Endothelial cell of umbilical vein (primary cell): ENCODE measurements around the gene L1CAM. TPM values are rescaled to one million over a fixed set of nuclear protein-coding genes. Genes with fewer than 3 reads are reported as not detected.

Experiments
- BruUV-seq: library from RNA; stranded (reverse); fragments of 400-500 nt; replicated peaks from 2 replicates; lab custom pipeline; 2021; lab: Mats Ljungman, UMichigan
- CTCF ChIA-PET: fragments of 300-600, 350-600 bp; sonication (Branson Sonifier 250); formaldehyde crosslinking; loops from one replicate; lab custom pipeline; 2021; ENCODE audit warnings: antibody characterized with exemption, inconsistent platforms; lab: Charles Lee
- POLR2A ChIA-PET: fragments of 300-600, 350-600 bp; sonication (Branson Sonifier 250); formaldehyde crosslinking; loops from one replicate; lab custom pipeline; 2021; ENCODE audit warnings: antibody characterized with exemption, inconsistent platforms; lab: Charles Lee
- DNase-seq: peaks from one replicate; pipeline ENCODE4 v3.0.0-alpha.2; 2011; ENCODE audit warnings: low read depth, low spot score
- FAIRE-seq: peaks from 2 replicates; lab custom pipeline; 2011; peaks lifted over from hg19 to GRCh38; lab: Jason Lieb, UNC
- H2AFZ ChIP-seq: 2 replicates; pipeline ENCODE4 v1.6.0; 2012; ENCODE audit warnings: low read depth, low read length, control low read depth, inconsistent platforms
- H3K27ac ChIP-seq: 2 replicates; pipeline ENCODE4 v1.5.1; 2011; ENCODE audit warnings: low read depth, mild to moderate bottlenecking, control low read depth, low read length, moderate library complexity; ENCODE audit not compliant: insufficient read depth
- H3K27me3 ChIP-seq, 2 experiments: 2 replicates each; pipeline versions ENCODE4 v1.6.0 to v1.6.1; 2011; ENCODE audit warnings: low read length in 2 of 2, mixed read lengths in 1 of 2; ENCODE audit not compliant: control insufficient read depth in 2 of 2, insufficient read depth in 2 of 2
- H3K36me3 ChIP-seq, 2 experiments: 2 replicates in 1 of 2; 3 replicates in 1 of 2; pipeline ENCODE4 v1.5.1; 2011; ENCODE audit warnings: low read length in 2 of 2, mild to moderate bottlenecking in 1 of 2, moderate library complexity in 1 of 2; ENCODE audit not compliant: control insufficient read depth in 2 of 2, insufficient read depth in 2 of 2; ENCODE audit errors: extremely low read depth in 1 of 2
- H3K4me1 ChIP-seq: 3 replicates; pipeline ENCODE4 v1.5.1; 2011; ENCODE audit warnings: mild to moderate bottlenecking, low read length; ENCODE audit not compliant: control insufficient read depth, insufficient read depth; ENCODE audit errors: extremely low read depth
- H3K4me2 ChIP-seq: 2 replicates; pipeline ENCODE4 v1.6.1; 2011; ENCODE audit warnings: low read length, control low read depth, mixed read lengths; ENCODE audit not compliant: insufficient read depth
- H3K4me3 ChIP-seq, 3 experiments: fragments of 200-600 bp in 1 of 3; sonication (generic), shearing (Covaris generic) in 1 of 3; replicated peaks in 1 of 3; 2 replicates each; pipeline ENCODE4 v1.5.1; 2011 to 2016; ENCODE audit warnings: control low read depth in 3 of 3, low read length in 3 of 3, mild to moderate bottlenecking in 2 of 3, inconsistent platforms in 1 of 3, low read depth in 1 of 3, moderate library complexity in 1 of 3; ENCODE audit not compliant: insufficient read depth in 1 of 3
- H3K79me2 ChIP-seq: 2 replicates; pipeline ENCODE4 v1.6.0; 2012; ENCODE audit warnings: low read length, inconsistent platforms; ENCODE audit not compliant: control insufficient read depth, insufficient read depth
- H3K9ac ChIP-seq: replicated peaks from 2 replicates; pipeline ENCODE3; 2011; ENCODE audit warnings: low read length, control low read depth; ENCODE audit not compliant: insufficient read depth; ENCODE audit errors: extremely low read depth
- H3K9me1 ChIP-seq: replicated peaks from 3 replicates; pipeline ENCODE4 v1.6.0; 2011; ENCODE audit warnings: mild to moderate bottlenecking, low read length; ENCODE audit not compliant: control insufficient read depth, insufficient read depth; ENCODE audit errors: extremely low read depth
- H3K9me3 ChIP-seq: replicated peaks from 2 replicates; pipeline ENCODE4 v1.5.1; 2012; ENCODE audit warnings: low read length, inconsistent platforms; ENCODE audit not compliant: control insufficient read depth, insufficient read depth
- H4K20me1 ChIP-seq: replicated peaks from 2 replicates; pipeline ENCODE3; 2011; ENCODE audit warnings: mild to moderate bottlenecking, low read length; ENCODE audit not compliant: control insufficient read depth, insufficient read depth; ENCODE audit errors: extremely low read depth
- FOS ChIP-seq: IDR thresholded peaks from 2 replicates; pipeline ENCODE4 v1.6.1; 2011; ENCODE audit warnings: mild to moderate bottlenecking, low read length, moderate library complexity, borderline replicate concordance; ENCODE audit not compliant: insufficient read depth
- GATA2 ChIP-seq: IDR thresholded peaks from 2 replicates; pipeline ENCODE4 v1.7.0; 2011; ENCODE audit warnings: low read depth, mild to moderate bottlenecking, moderate library complexity, mixed read lengths, low read length; ENCODE audit not compliant: insufficient read length, insufficient read depth
- JUN ChIP-seq: IDR thresholded peaks from 2 replicates; pipeline ENCODE4 v1.6.1; 2011; ENCODE audit warnings: borderline replicate concordance, low read depth; ENCODE audit not compliant: insufficient read length, insufficient read depth
- MAX ChIP-seq: IDR thresholded peaks from 2 replicates; pipeline ENCODE4 v1.6.1; 2011; ENCODE audit not compliant: insufficient read depth, insufficient read length
- MYC ChIP-seq: IDR thresholded peaks from one replicate; pipeline ENCODE4 v1.6.1; 2011; ENCODE audit warnings: mild to moderate bottlenecking, low read depth, low read length
- POLR2A ChIP-seq: IDR thresholded peaks from 2 replicates; pipeline ENCODE4 v1.6.1; 2012; ENCODE audit warnings: low read depth, mild to moderate bottlenecking, control low read depth, low read length
- POLR2AphosphoS5 ChIP-seq: IDR thresholded peaks from 2 replicates; pipeline ENCODE4 v1.6.1; 2012; ENCODE audit warnings: low read depth, mild to moderate bottlenecking, control low read depth, low read length, moderate library complexity; ENCODE audit not compliant: insufficient read depth
- dilution Hi-C: fragments of 300-500 bp; cut with MboI; formaldehyde crosslinking; loops from one replicate; pipeline ENCODE4 v1.15.0; 2019; ENCODE audit warnings: low sequenced_read_pairs; ENCODE audit not compliant: extremely low pct_ligation_motif_present
- intact Hi-C: fragments of 100-400 bp; cut with micrococcal nuclease; formaldehyde crosslinking; loops from one replicate; pipeline ENCODE4 v1.10.0; 2022
- polyA plus RNA-seq, 4 experiments: library from polyadenylated mRNA; depleted of rRNA in 3 of 4; stranded (reverse) in 3 of 4; unstranded in 1 of 4; fragments of >200 nt; gene quantifications; 2 replicates each; pipeline versions ENCODE4 v1.2.1 to v1.2.3, GENCODE V29; 2011 to 2012; ENCODE audit warnings: missing spikeins in 1 of 4
- total RNA-seq: library from RNA; stranded (reverse); gene quantifications from 2 replicates; pipeline ENCODE4 v1.2.3, GENCODE V29; 2021

Gene L1CAM
- total and polyA plus RNA-seq, 2 donors (not counting 3 experiments of a cell fraction or from before 2014, with no cell fraction given) = 0.01 TPM; not detected in 1

- Histone ChIP-seq H3K79me2 (peaks cover 7% of the 10 kb centered on the region), H3K9me1 (no peaks in the 10 kb centered on the region), H3K36me3 (peaks cover 0 to 12% of the 10 kb centered on the region in 2 experiments), H2AFZ (no peak overlapping the region), H3K4me2 (peak overlapping the region; percentile 77), H3K4me3 (peak overlapping the region in 2 of 3 experiments; percentile 44 to 49), H3K27me3 (no peaks in the 10 kb centered on the region), H3K9ac (peak overlapping the region; percentile 96), H3K4me1 (peaks cover 47% of the 10 kb centered on the region), H3K27ac (peak overlapping the region; percentile 100), H4K20me1 (no peaks in the 10 kb centered on the region), H3K9me3 (no peaks in the 10 kb centered on the region)
- TF ChIP-seq POLR2AphosphoS5 (peak; percentile 69), POLR2A (no peak), MAX (no peak), JUN (no peak), MYC (no peak), GATA2 (no peak), FOS (no peak)
- BruUV-seq = no TSS peak
- intact Hi-C loops = loop anchor here (1.0 kb wide), 1 partner anchor 163 kb away; the partner anchor contains the start of gene PLXNB3
- ChIA-PET POLR2A (interaction anchor here (1.3 to 1.6 kb wide), 2 partner anchors 20 to 161 kb away, joined by 3 to 4 read pairs; no protein-coding TSS in a partner anchor), CTCF (interaction anchor here (1.6 to 9.0 kb wide), 2 partner anchors 13 to 21 kb away, joined by 3 to 253 read pairs; partner anchors contain the start of gene RENBP)
- peak; percentile 71 for DNase-seq
- dilution Hi-C loops = no loop called here
- no peak for FAIRE-seq
Measured at GRCh38 chrX:153926858-153927671, 41.1 kb upstream of the L1CAM start.
